ENCODE measurements around the gene SLC52A3. TPM values are rescaled to one million over a fixed set of nuclear protein-coding genes. Genes with fewer than 3 reads are reported as not detected.

SLC52A3 gene
- total and polyA plus RNA-seq, 2 of the 13 experiments (the other 11 are each of a cell fraction or from before 2014, with no cell fraction given): 0.03 TPM; not detected in 1

DNA sequence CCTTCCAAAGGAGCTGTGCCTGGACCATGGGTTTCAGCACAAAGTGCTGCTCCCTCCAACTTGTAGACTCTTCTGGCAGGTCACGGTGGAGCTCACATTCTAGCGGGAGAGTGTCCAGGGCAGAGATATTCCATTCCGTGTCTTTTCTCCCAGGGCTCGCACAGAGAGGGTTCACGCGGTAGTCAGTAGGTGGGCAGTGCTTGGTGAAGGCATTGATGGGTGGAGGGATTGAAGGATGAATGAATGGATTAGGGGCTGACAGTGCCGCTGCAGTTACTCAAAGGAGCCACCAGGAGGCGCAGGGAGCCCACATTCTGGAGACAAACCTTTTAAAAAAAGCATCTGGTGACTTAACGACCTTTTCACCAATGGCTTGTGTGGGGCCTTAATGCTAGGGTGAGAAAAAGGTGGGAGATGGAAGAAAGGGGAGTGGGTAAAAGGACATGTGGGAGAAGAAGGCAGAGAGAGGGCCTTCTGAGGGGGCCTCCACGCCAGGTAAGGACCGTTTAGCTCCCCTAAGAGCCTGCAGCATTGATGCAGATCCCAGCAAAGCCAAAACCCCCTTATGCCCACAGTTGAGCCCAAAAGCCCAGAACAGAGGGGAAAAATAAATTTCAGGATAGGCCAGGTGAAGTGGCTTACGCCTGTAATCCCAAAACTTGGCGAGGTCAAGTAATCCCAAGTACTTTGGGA, 47.8 kb upstream of the SLC52A3 start (continued):
- TF ChIP-seq, protein P1, sequence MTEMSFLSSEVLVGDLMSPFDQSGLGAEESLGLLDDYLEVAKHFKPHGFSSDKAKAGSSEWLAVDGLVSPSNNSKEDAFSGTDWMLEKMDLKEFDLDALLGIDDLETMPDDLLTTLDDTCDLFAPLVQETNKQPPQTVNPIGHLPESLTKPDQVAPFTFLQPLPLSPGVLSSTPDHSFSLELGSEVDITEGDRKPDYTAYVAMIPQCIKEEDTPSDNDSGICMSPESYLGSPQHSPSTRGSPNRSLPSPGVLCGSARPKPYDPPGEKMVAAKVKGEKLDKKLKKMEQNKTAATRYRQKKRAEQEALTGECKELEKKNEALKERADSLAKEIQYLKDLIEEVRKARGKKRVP (CRISPR knock-in tag; IDR thresholded peaks at IDR 0.05): 0 out of 4 replicates have a peak, but pooled peaks of 1 of the 2 experiments have one; percentile 47
- TF ChIP-seq HOXA7 (CRISPR knock-in tag; IDR thresholded peaks at IDR 0.05) (no peak), SALL1 (CRISPR knock-in tag; IDR thresholded peaks at IDR 0.05) (peak; percentile 14; the same call in 1 of the 2 replicates), ZBTB38 (CRISPR knock-in tag; IDR thresholded peaks at IDR 0.05) (no peak), CEBPB (IDR thresholded peaks at IDR 0.05; ENCODE audit: borderline replicate concordance, low read depth, low read length) (no peak), ZNF451 (CRISPR knock-in tag; IDR thresholded peaks at IDR 0.05) (no peak), ZNF496 (CRISPR knock-in tag; IDR thresholded peaks at IDR 0.05; ENCODE audit: insufficient replicate concordance) (no peak), YY1 (IDR thresholded peaks at IDR 0.05; ENCODE audit: insufficient read depth, insufficient replicate concordance, low read depth, low read length) (no peak), XBP1 (CRISPR knock-in tag; IDR thresholded peaks at IDR 0.05) (no peak), ZNF34 (CRISPR knock-in tag; IDR thresholded peaks at IDR 0.05; ENCODE audit: borderline replicate concordance) (no peak), ZNF558 (CRISPR knock-in tag; IDR thresholded peaks at IDR 0.05; ENCODE audit: borderline replicate concordance) (no peak), ATM (IDR thresholded peaks at IDR 0.05; ENCODE audit: borderline replicate concordance) (no peak), EED (CRISPR knock-in tag; IDR thresholded peaks at IDR 0.05) (0 out of 2 replicates have a peak, but pooled peaks have one; percentile 45), MAF1 (CRISPR knock-in tag; IDR thresholded peaks at IDR 0.05; ENCODE audit: borderline replicate concordance) (no peak), THAP11 (CRISPR knock-in tag; IDR thresholded peaks at IDR 0.05) (no peak), DNMT1 (CRISPR knock-in tag; IDR thresholded peaks at IDR 0.05) (no peak), NCOA1 (CRISPR knock-in tag; IDR thresholded peaks at IDR 0.05) (no peak), ARHGAP35 (CRISPR knock-in tag; IDR thresholded peaks at IDR 0.05; ENCODE audit: borderline replicate concordance) (no peak), YEATS2 (CRISPR knock-in tag; IDR thresholded peaks at IDR 0.05; ENCODE audit: borderline replicate concordance) (no peak), ZNF547 (CRISPR knock-in tag; IDR thresholded peaks at IDR 0.05) (no peak), BRCA1 (CRISPR knock-in tag; IDR thresholded peaks at IDR 0.05) (no peak)
- TF ChIP-seq, protein P2, sequence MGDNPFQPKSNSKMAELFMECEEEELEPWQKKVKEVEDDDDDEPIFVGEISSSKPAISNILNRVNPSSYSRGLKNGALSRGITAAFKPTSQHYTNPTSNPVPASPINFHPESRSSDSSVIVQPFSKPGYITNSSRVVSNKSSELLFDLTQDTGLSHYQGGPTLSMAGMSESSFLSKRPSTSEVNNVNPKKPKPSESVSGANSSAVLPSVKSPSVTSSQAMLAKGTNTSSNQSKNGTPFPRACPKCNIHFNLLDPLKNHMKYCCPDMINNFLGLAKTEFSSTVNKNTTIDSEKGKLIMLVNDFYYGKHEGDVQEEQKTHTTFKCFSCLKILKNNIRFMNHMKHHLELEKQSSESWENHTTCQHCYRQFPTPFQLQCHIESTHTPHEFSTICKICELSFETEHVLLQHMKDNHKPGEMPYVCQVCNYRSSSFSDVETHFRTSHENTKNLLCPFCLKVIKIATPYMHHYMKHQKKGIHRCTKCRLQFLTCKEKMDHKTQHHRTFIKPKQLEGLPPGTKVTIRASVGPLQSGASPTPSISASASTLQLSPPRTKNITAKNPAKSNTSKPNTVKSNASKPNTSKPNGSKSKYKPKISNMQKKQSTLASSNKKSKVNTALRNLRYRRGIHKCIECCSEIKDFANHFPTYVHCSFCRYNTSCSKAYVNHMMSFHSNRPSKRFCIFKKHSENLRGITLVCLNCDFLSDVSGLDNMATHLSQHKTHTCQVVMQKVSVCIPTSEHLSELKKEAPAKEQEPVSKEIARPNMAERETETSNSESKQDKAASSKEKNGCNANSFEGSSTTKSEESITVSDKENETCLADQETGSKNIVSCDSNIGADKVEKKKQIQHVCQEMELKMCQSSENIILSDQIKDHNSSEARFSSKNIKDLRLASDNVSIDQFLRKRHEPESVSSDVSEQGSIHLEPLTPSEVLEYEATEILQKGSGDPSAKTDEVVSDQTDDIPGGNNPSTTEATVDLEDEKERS (CRISPR knock-in tag; IDR thresholded peaks at IDR 0.05): 0 out of 2 replicates have a peak, but pooled peaks have one; percentile 57
- TF ChIP-seq, protein P3, sequence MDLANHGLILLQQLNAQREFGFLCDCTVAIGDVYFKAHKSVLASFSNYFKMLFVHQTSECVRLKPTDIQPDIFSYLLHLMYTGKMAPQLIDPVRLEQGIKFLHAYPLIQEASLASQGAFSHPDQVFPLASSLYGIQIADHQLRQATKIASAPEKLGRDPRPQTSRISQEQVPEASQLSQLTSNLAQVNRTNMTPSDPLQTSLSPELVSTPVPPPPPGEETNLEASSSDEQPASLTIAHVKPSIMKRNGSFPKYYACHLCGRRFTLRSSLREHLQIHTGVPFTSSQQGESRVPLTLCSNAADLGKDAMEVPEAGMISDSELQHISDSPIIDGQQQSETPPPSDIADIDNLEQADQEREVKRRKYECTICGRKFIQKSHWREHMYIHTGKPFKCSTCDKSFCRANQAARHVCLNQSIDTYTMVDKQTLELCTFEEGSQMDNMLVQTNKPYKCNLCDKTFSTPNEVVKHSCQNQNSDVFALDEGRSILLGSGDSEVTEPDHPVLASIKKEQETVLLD (CRISPR knock-in tag; IDR thresholded peaks at IDR 0.05; ENCODE audit: low read depth): no peak
